Testis (tissue), 3 donors: ENCODE data around the gene GRID2. TPM values are rescaled to one million over a fixed set of nuclear protein-coding genes. Genes with fewer than 3 reads are reported as not detected.

Source experiments
- DNase-seq: peaks from one replicate; pipeline ENCODE4 v3.0.0-alpha.2; 2019
- H3K27ac ChIP-seq, 2 donors: fragments of 200-600 bp; sonication (generic); one replicate each; pipeline ENCODE4 v1.5.1; 2019
- H3K27me3 ChIP-seq: fragments of 200-600 bp; sonication (generic); one replicate; pipeline ENCODE4 v1.5.1; 2019
- H3K36me3 ChIP-seq: fragments of 200-600 bp; sonication (generic); one replicate; pipeline ENCODE4 v1.5.1; 2017; ENCODE audit warnings: low read depth; ENCODE audit errors: missing control alignments
- H3K4me1 ChIP-seq: fragments of 200-600 bp; sonication (generic); one replicate; pipeline ENCODE4 v1.5.1; 2019
- H3K4me3 ChIP-seq, 2 donors: fragments of 200-600 bp; sonication (generic); one replicate each; pipeline ENCODE4 v1.5.1; 2017 to 2019
- H3K9me3 ChIP-seq: fragments of 200-600 bp; sonication (generic); one replicate; pipeline ENCODE4 v1.5.1; 2017
- POLR2A ChIP-seq: fragments of 450-650 bp; IDR thresholded peaks from one replicate; pipeline ENCODE4 v1.6.1; 2017; ENCODE audit warnings: antibody characterized with exemption, mild to moderate bottlenecking, moderate library complexity
- WGBS, 2 donors: methylation state at CpG; one replicate each; pipeline ENCODE4 v1.1.5; 2018; 5-methylcytosine and 5-hydroxymethylcytosine counted together
- intact Hi-C: fragments of 100-400 bp; cut with DNase I; formaldehyde crosslinking; loops from one replicate; pipeline ENCODE4 v1.15.1; 2023; ENCODE audit warnings: low total_unique reads
- polyA plus RNA-seq: library from polyadenylated mRNA; stranded (reverse); fragments of 350-450 nt; fragmentation: Illumina TruSeq; extraction: RNeasy Lipid Tissue Mini Kit (QIAGEN cat#74804); gene quantifications from one replicate; pipeline ENCODE4 v1.2.3, GENCODE V29; 2014; ENCODE audit warnings: low read depth, low replicate concordance; ENCODE audit not compliant: insufficient read depth
- total RNA-seq, 2 donors: library from RNA; depleted of rRNA; stranded (reverse); fragments of >200 nt; gene quantifications; one replicate each; pipeline ENCODE4 v1.2.3, GENCODE V29; 2016
- TF ChIP-seq, protein P1 (sequence below), 3 experiments: fragments of 450-650 bp in 2 of 3; fragments of 200-600 bp in 1 of 3; sonication (generic) in 1 of 3; IDR thresholded peaks; one replicate each; pipeline ENCODE4 v1.5.1; 2016 to 2019; ENCODE audit warnings: antibody characterized with exemption in 3 of 3, mild to moderate bottlenecking in 2 of 3, moderate library complexity in 1 of 3

Gene GRID2
- total and polyA plus RNA-seq, 3 donors from 2014 or later: 27.1 to 34.6 (median 32.7) TPM

DNA sequence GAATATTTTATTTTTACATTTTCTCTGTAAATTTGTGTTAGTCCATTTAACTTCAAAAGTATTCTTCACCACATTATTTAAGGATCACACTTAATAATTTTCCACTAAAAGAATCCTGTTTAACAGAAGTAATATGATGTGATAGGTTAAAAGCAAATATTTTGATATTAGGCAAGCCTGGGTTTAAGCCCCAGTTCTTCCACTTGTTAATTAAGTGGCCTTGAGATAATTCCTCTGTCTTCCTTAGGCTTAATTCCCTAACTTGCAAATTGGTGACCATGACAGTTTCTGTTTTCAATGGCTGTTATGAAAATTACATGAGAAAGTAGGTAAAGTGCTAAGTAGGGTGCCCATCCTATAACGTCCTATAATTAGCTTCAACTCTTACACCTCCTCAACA lies 1394.9 kb downstream of the GRID2 start:
- intact Hi-C loops: no loop called here
- Histone ChIP-seq H3K9me3 (no peaks in the 10 kb centered on the region), H3K4me1 (no peaks in the 10 kb centered on the region), H3K27ac (no peak overlapping the region), H3K36me3 (no peaks in the 10 kb centered on the region), H3K4me3 (no peak overlapping the region), H3K27me3 (no peaks in the 10 kb centered on the region)
- TF ChIP-seq, protein P1, sequence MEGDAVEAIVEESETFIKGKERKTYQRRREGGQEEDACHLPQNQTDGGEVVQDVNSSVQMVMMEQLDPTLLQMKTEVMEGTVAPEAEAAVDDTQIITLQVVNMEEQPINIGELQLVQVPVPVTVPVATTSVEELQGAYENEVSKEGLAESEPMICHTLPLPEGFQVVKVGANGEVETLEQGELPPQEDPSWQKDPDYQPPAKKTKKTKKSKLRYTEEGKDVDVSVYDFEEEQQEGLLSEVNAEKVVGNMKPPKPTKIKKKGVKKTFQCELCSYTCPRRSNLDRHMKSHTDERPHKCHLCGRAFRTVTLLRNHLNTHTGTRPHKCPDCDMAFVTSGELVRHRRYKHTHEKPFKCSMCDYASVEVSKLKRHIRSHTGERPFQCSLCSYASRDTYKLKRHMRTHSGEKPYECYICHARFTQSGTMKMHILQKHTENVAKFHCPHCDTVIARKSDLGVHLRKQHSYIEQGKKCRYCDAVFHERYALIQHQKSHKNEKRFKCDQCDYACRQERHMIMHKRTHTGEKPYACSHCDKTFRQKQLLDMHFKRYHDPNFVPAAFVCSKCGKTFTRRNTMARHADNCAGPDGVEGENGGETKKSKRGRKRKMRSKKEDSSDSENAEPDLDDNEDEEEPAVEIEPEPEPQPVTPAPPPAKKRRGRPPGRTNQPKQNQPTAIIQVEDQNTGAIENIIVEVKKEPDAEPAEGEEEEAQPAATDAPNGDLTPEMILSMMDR (IDR thresholded peaks at IDR 0.05): no peak
- TF ChIP-seq POLR2A: no peak
- WGBS, 2 donors: 62 to 69% methylated on average over 1 of the region's 1 CpG
- no peak for DNase-seq

- DNase-seq: no peak
- TF ChIP-seq POLR2A: no peak
- TF ChIP-seq, protein P1 (IDR thresholded peaks at IDR 0.05): no peak
- Histone ChIP-seq H3K27me3 (no peaks in the 10 kb centered on the region), H3K4me3 (no peak overlapping the region), H3K4me1 (no peaks in the 10 kb centered on the region), H3K27ac (no peak overlapping the region), H3K9me3 (no peaks in the 10 kb centered on the region), H3K36me3 (no peaks in the 10 kb centered on the region)
- intact Hi-C loops: no loop called here
- 24 to 35% methylated on average over 1 of the region's 1 CpG for WGBS, 2 donors
Measured at GRCh38 chr4:93700571-93700970, 1396.8 kb downstream of the GRID2 start.

- no peaks in the 10 kb centered on the region for H3K4me1 ChIP-seq
- H3K4me3 ChIP-seq: no peak overlapping the region
- TF ChIP-seq, protein P1 (IDR thresholded peaks at IDR 0.05): peak in 1 of 3 experiments; percentile 22
- no peak for TF ChIP-seq POLR2A
- no peak overlapping the region for H3K27ac ChIP-seq
- no peaks in the 10 kb centered on the region for H3K9me3 ChIP-seq
- no peaks in the 10 kb centered on the region for H3K27me3 ChIP-seq
- intact Hi-C loops: no loop called here
- 81 to 89% methylated on average over 6 of the region's 6 CpGs for WGBS, 2 donors
- DNase-seq: peak; percentile 42
- H3K36me3 ChIP-seq: no peaks in the 10 kb centered on the region
Measured at GRCh38 chr4:93710101-93710846, 1406.5 kb downstream of the GRID2 start.

DNA sequence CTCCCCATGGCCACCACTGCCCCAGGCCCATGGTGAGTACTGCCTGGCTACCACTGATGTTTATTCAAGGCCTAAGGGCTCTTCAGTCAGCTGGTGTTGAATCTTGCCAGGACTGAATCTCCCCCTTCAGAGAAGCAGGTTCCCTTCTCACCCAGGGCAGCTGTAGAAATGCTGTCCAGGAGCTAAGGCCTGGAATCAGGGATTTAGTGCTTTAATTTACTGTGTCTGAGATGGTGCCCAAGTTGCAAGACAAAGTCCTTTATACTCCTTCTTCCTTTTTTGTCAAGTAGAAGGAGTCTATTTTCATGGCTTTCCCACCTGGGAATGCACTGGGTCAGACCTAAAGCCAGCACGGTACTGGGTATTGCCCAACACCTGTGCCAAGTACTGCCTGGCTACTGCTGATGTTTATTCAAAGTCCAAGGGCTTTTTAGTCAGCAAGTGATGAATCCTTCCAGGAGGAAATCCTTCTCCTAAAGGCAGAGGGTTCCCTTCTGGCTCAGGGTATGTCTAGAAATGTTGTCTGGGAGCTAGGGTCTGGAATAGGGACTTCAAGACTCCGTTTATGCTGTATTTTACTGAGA lies 1407.2 kb downstream of the GRID2 start:
- no peak for DNase-seq
- Histone ChIP-seq H3K4me3 (no peak overlapping the region), H3K4me1 (no peaks in the 10 kb centered on the region), H3K27ac (no peak overlapping the region), H3K9me3 (no peaks in the 10 kb centered on the region), H3K36me3 (no peaks in the 10 kb centered on the region), H3K27me3 (no peaks in the 10 kb centered on the region)
- TF ChIP-seq, protein P1 (IDR thresholded peaks at IDR 0.05): no peak
- no peak for TF ChIP-seq POLR2A
- intact Hi-C loops: no loop called here
- 55 to 90% methylated on average over 2 of the region's 2 CpGs for WGBS, 2 donors
